ENCODE results near the gene SPIN1.

- no peak for TF ChIP-seq ZNF565 (CRISPR knock-in tag; conservative IDR thresholded peaks at IDR 0.05; ENCODE audit: low read depth)
- no peak for TF ChIP-seq ZNF70 (CRISPR knock-in tag; IDR thresholded peaks at IDR 0.05)
- TF ChIP-seq ZFP30 (CRISPR knock-in tag; IDR thresholded peaks at IDR 0.05) = no peak
- no peak for TF ChIP-seq PPARA (CRISPR knock-in tag; IDR thresholded peaks at IDR 0.05; ENCODE audit: borderline replicate concordance)
- TF ChIP-seq PATZ1 (CRISPR knock-in tag; IDR thresholded peaks at IDR 0.05; ENCODE audit: borderline replicate concordance) = no peak
- TF ChIP-seq CREB5 (CRISPR knock-in tag; IDR thresholded peaks at IDR 0.05; ENCODE audit: low read depth) = no peak
- no peak for TF ChIP-seq ZNF8 (CRISPR knock-in tag; IDR thresholded peaks at IDR 0.05)
- no peak for TF ChIP-seq CSDC2 (CRISPR knock-in tag; IDR thresholded peaks at IDR 0.05)
- no peak for TF ChIP-seq ZFP3 (CRISPR knock-in tag; IDR thresholded peaks at IDR 0.05)
- TF ChIP-seq ISL1 (CRISPR knock-in tag; IDR thresholded peaks at IDR 0.05) = no peak
These were observed 23.5 kb upstream of the SPIN1 start for GRCh38 chr9:88364706-88365105.
